SKM-1 treated with dmso at 0.1 percent for 144 hours (cell line): ENCODE data around the gene TJP3.

Experiments used
- DNase-seq: peaks from one replicate; lab custom pipeline; 2025; ENCODE audit not compliant: unreplicated experiment; lab: John Stamatoyannopoulos, UW

Gene TJP3

GRCh38 chr19:3691372-3691716 lies 16.8 kb upstream of the TJP3 start:
- DNase-seq: no peak

- no peak for DNase-seq
These were observed 16.5 kb upstream of the TJP3 start for GRCh38 chr19:3691726-3692125.

- DNase-seq: no peak
These were observed 15.8 kb upstream of the TJP3 start for GRCh38 chr19:3692141-3693024.

- DNase-seq: no peak
These were observed 14.9 kb upstream of the TJP3 start for GRCh38 chr19:3693025-3693925.

- DNase-seq: no peak
These were observed 13.6 kb upstream of the TJP3 start for GRCh38 chr19:3694361-3695123.

GRCh38 chr19:3695124-3695733 lies 13.0 kb upstream of the TJP3 start:
- no peak for DNase-seq

GRCh38 chr19:3695986-3696659 lies 12.1 kb upstream of the TJP3 start:
- DNase-seq: no peak

GRCh38 chr19:3696660-3696995 lies 11.6 kb upstream of the TJP3 start:
- no peak for DNase-seq

- no peak for DNase-seq
These were observed 11.1 kb upstream of the TJP3 start for GRCh38 chr19:3697094-3697493.

GRCh38 chr19:3697671-3698385 lies 10.4 kb upstream of the TJP3 start:
- DNase-seq: no peak

GRCh38 chr19:3698386-3698950 lies 9.7 kb upstream of the TJP3 start:
- DNase-seq: no peak

GRCh38 chr19:3698974-3699740 lies 9.0 kb upstream of the TJP3 start:
- DNase-seq: peak; percentile 45

- no peak for DNase-seq
These were observed 8.4 kb upstream of the TJP3 start for GRCh38 chr19:3699741-3700241.

GRCh38 chr19:3700242-3701032 lies 7.7 kb upstream of the TJP3 start, which contains the start of gene PIP5K1C:
Gene PIP5K1C (minus strand): TSS chr19:3700468. CDS start chr19:3700390, 78 bp downstream.
- peak; percentile 59 for DNase-seq

GRCh38 chr19:3701200-3701599 lies 7.0 kb upstream of the TJP3 start:
- DNase-seq: no peak

GRCh38 chr19:3707868-3708206 lies 347 bp upstream of the TJP3 start:
- DNase-seq: no peak

GRCh38 chr19:3710265-3710812 lies 2.2 kb downstream of the TJP3 start:
- DNase-seq: peak; percentile 91
